ENCODE measurements around the gene AUTS2.
"Not testable (repeated sequence)": the region's sequence is repeated elsewhere in the genome, so short reads cannot be mapped to it uniquely, and the experiment has no call there.

AUTS2 gene

DNA sequence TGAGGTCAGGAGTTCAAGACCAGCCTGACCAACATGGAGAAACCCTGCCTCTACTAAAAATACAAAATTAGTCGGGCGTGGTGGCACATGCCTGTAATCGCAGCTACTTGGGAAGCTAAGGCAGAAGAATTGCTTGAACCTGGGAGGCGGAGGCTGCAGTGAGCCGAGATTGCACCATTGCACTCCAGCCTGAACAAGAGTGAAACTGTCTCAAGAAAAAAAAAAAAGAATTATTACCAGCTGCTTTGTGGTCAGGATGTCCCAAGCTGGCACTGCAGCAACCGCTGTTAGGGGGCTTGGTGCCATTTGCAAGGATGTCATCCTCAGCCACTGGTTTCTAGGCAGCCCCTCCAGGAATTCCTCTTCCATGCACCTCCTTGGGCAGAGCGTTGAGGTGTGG, 996.6 kb downstream of the AUTS2 start:
- H3K4me1 Mint-ChIP-seq: peaks cover 17% of the 10 kb centered on the region
- not testable (repeated sequence) for H3K27ac Mint-ChIP-seq (ENCODE audit: low read depth); H3K9me3 Mint-ChIP-seq; ATAC-seq (replicated peaks; ENCODE audit: extremely low read depth, poor library complexity, severe bottlenecking); H3K36me3 Mint-ChIP-seq (ENCODE audit: insufficient read depth); DNase-seq (ENCODE audit: low spot score in 2 of 2)
- H3K27me3 Mint-ChIP-seq: peaks cover 34% of the 10 kb centered on the region
- peak overlapping the region; percentile 59 for H3K4me3 Mint-ChIP-seq

DNA sequence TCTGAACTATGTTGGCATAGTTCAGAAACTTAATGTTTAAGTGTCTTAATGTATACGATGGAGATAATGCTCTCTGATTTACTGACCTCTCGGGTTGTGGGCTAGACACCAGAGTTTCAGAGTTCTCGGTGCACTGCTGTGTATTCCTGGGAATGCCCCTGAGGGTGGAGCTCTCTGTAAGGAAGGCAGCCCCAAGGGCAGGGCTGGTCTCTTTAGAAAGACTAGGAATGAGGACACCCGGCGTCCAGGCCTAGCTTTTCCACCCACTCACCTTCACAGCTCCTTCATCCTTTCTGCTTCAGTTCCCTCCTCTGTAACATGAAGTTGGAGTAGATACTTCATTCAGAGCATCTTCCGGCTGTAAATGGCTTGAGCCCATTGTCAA, 997.1 kb downstream of the AUTS2 start:
- no peak for ATAC-seq (replicated peaks; ENCODE audit: extremely low read depth, poor library complexity, severe bottlenecking)
- Mint-ChIP-seq H3K27me3 (peaks cover 36% of the 10 kb centered on the region), H3K36me3 (ENCODE audit: insufficient read depth) (peaks cover 1% of the 10 kb centered on the region), H3K4me1 (peaks cover 17% of the 10 kb centered on the region), H3K4me3 (peak overlapping the region; percentile 59), H3K9me3 (no peaks in the 10 kb centered on the region), H3K27ac (ENCODE audit: low read depth) (no peak overlapping the region)
- no peak for DNase-seq (ENCODE audit: low spot score in 2 of 2)

DNA sequence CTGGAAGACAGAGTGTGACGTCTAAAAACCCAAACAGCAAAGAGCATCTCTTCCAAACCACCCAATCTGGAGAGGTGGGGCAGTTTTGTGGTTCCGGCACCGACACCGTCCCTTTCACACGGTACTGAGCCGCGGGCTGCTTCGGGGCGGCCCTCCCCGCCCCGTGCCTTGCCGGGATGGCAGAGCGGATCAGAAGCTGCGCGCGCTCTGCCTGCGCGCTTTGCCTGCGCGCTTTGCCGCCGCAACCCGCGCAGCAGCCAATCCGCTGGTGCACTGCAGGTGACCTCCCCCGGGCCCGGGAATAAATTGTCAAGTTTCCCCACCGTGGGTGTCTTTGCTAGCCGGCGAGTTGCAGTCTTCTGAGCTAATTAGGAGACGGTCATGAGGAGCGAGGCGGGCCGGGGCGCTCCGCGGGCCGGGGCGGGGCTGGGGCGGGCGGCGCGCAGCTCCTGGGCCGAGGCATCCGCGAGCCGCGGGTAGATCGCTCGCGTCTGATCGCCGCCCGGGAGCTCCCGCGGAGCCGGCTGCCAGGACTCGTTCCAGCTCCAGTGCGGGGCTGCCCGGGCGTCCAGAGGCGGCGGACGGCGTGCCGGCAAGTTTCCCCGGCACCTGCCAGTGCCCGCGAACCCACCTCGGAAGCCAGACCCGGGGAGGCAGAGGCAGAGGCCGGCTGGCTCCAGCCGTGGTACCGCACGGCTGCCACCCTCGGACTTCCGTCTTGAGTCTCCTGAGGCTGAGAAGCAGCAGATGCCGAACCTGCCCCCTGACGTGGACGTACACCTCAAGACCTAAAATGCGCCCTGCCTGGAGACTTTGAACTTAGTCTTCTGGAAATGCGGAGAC, 997.7 kb downstream of the AUTS2 start:
- H3K27me3 Mint-ChIP-seq: peaks cover 42% of the 10 kb centered on the region
- ATAC-seq (replicated peaks; ENCODE audit: extremely low read depth, poor library complexity, severe bottlenecking) (peak; percentile 70), DNase-seq (ENCODE audit: low spot score in 2 of 2) (peak; percentile 15)
- no peak overlapping the region for H3K27ac Mint-ChIP-seq (ENCODE audit: low read depth)
- peaks cover 1% of the 10 kb centered on the region for H3K36me3 Mint-ChIP-seq (ENCODE audit: insufficient read depth)
- peaks cover 17% of the 10 kb centered on the region for H3K4me1 Mint-ChIP-seq
- no peaks in the 10 kb centered on the region for H3K9me3 Mint-ChIP-seq
- H3K4me3 Mint-ChIP-seq: peak overlapping the region; percentile 59

DNA sequence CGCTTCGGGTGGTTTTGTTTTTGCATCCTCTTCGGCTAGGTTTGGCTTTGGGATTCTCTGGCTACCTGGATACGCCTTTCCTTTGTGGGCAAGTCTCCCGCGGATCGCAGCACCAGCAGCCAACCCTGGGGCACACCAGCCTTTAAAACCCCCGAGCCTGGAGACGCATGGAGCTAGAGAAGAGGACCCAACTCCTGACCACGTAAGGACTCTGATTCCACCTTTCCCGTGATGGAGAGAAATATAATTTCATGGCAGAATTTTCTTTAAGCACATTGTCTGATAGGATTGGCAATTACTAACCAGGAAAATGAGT, 998.3 kb downstream of the AUTS2 start:
- Mint-ChIP-seq H3K9me3 (no peaks in the 10 kb centered on the region), H3K36me3 (ENCODE audit: insufficient read depth) (peaks cover 1% of the 10 kb centered on the region), H3K4me1 (peaks cover 17% of the 10 kb centered on the region), H3K4me3 (peak overlapping the region; percentile 59), H3K27me3 (peaks cover 47% of the 10 kb centered on the region), H3K27ac (ENCODE audit: low read depth) (no peak overlapping the region)
- ATAC-seq (replicated peaks; ENCODE audit: extremely low read depth, poor library complexity, severe bottlenecking): no peak
- no peak for DNase-seq (ENCODE audit: low spot score in 2 of 2)

DNA sequence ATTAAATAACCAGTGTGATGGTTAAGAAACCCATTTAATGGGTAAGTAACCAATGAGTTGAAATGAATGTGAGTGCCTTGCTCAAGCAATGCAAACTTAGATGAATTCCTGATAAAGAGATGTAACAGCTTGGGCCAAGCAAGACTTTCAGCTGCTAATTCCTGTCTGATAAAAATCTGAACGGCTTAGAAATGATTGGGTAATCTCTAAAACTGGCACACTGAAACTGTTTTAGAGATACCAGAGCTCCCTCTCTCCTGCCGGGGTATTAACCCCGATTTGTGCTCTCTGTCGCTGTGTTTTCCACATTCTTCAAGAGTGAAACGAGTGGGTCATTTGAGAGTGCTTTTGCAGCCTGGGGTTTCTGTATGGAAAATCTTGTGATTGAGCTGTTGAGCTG, 998.8 kb downstream of the AUTS2 start:
- ATAC-seq (replicated peaks; ENCODE audit: extremely low read depth, poor library complexity, severe bottlenecking): no peak
- Mint-ChIP-seq H3K4me1 (peaks cover 17% of the 10 kb centered on the region), H3K27ac (ENCODE audit: low read depth) (no peak overlapping the region), H3K4me3 (peak overlapping the region; percentile 59), H3K9me3 (no peaks in the 10 kb centered on the region), H3K27me3 (peaks cover 47% of the 10 kb centered on the region), H3K36me3 (ENCODE audit: insufficient read depth) (peaks cover 1% of the 10 kb centered on the region)
- DNase-seq (ENCODE audit: low spot score in 2 of 2): no peak

DNA sequence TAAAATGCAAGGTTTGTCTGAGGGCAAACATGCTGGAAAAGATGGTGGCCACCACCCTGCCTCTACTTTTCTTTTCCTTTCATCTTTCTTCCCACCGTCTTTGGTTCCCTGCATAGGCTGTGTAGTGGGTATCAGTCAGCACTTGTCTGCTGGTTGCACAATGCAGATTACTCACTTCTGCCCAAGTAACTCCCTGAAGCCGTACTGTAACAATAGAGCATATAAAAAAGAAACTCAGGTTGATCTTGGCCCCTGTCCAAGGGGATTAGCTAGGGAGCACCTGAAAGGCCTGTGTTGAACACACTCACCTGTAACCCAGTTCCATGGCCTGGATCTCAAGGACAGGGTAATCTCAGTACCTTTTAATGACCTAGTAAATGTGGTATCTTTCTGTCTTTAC, 1000.7 kb downstream of the AUTS2 start:
- Mint-ChIP-seq H3K4me1 (peaks cover 17% of the 10 kb centered on the region), H3K27ac (ENCODE audit: low read depth) (no peak overlapping the region), H3K27me3 (peaks cover 47% of the 10 kb centered on the region), H3K36me3 (ENCODE audit: insufficient read depth) (peaks cover 1% of the 10 kb centered on the region), H3K4me3 (no peak overlapping the region), H3K9me3 (no peaks in the 10 kb centered on the region)
- ATAC-seq (replicated peaks; ENCODE audit: extremely low read depth, poor library complexity, severe bottlenecking) (no peak), DNase-seq (ENCODE audit: low spot score in 2 of 2) (no peak)

DNA sequence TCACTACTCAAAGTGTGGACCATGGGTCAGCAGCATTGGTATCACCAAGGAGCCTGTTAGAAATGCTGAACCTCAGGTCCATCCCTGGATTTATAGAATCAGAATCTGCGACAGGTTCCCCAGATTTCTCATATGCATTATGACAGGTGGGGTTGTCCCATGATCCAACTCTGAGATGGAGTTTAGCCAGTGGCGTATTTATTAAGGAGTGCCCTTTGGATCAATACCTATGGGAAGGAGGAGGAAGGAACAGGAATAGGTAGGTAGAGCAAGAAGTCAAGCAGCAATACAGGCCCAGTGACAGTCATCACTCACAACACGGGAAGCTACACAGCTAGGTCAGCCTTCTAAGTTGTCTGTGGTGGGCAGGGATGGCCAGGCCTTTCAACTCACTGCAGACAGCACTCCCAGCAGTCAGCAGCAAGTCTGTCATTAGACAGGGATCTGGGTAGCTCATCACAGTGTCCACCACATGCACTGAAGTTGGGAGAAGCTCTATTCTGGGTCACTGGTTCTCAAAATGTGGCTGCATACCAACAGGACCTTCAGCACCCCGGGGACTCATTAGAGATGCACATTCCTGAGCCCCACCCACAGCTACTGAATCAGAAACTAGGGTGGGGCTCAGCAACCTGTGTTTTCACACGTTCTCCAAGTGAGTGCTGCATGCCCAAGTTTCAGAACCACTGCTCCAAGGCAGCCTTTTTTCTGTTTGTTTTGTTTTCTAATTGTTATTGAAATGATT, 1001.3 kb downstream of the AUTS2 start:
- H3K27ac Mint-ChIP-seq (ENCODE audit: low read depth): no peak overlapping the region
- no peak for ATAC-seq (replicated peaks; ENCODE audit: extremely low read depth, poor library complexity, severe bottlenecking)
- no peaks in the 10 kb centered on the region for H3K9me3 Mint-ChIP-seq
- H3K27me3 Mint-ChIP-seq: peaks cover 47% of the 10 kb centered on the region
- H3K4me1 Mint-ChIP-seq: peaks cover 17% of the 10 kb centered on the region
- no peaks in the 10 kb centered on the region for H3K36me3 Mint-ChIP-seq (ENCODE audit: insufficient read depth)
- no peak overlapping the region for H3K4me3 Mint-ChIP-seq
- DNase-seq (ENCODE audit: low spot score in 2 of 2): no peak

DNA sequence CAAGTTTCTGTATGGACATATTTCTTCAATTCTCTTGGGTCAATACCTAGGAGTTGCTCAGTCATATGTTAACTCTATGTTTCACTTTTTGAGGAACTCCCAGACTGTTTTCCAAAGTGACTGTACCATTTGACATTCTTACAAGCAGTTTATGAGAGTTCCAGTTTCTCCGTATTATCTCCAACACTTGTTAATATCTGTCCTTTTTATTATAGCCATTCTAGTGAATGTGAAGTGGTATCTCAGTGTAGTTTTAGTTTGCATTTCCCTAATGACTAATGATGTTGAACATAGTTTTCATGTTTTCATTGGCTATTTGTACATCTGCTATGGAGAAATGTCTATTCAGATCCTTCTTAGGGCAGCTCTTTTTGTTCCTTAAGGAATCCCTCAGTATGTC, 1002.7 kb downstream of the AUTS2 start:
- ATAC-seq (replicated peaks; ENCODE audit: extremely low read depth, poor library complexity, severe bottlenecking) (no peak), DNase-seq (ENCODE audit: low spot score in 2 of 2) (no peak)
- Mint-ChIP-seq H3K27me3 (peaks cover 47% of the 10 kb centered on the region), H3K4me3 (no peak overlapping the region), H3K27ac (ENCODE audit: low read depth) (no peak overlapping the region), H3K36me3 (ENCODE audit: insufficient read depth) (no peaks in the 10 kb centered on the region), H3K9me3 (no peaks in the 10 kb centered on the region), H3K4me1 (peaks cover 10% of the 10 kb centered on the region)

DNA sequence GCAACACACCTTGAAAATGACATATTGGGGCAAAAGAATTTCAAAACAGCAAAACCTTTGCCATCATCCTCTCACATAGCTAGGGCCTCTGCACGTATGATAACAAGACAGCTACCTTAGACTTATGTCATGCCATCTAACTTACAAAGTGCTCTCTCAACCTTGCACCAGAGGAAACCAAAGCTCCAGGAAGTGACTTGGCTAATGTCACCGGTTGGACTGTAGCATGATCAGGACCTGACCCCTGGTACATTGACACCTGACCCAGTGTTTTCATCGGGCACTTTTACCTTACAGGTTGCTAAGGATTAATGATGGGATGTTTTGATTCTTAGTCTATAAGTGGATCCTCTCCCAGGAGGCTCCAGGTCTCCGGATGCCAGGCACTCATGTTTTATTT, 1003.8 kb downstream of the AUTS2 start:
- Mint-ChIP-seq H3K9me3 (no peaks in the 10 kb centered on the region), H3K4me3 (no peak overlapping the region), H3K27ac (ENCODE audit: low read depth) (no peak overlapping the region), H3K27me3 (peaks cover 40% of the 10 kb centered on the region), H3K36me3 (ENCODE audit: insufficient read depth) (no peaks in the 10 kb centered on the region), H3K4me1 (peaks cover 9% of the 10 kb centered on the region)
- DNase-seq (ENCODE audit: low spot score in 2 of 2) (no peak), ATAC-seq (replicated peaks; ENCODE audit: extremely low read depth, poor library complexity, severe bottlenecking) (no peak)

DNA sequence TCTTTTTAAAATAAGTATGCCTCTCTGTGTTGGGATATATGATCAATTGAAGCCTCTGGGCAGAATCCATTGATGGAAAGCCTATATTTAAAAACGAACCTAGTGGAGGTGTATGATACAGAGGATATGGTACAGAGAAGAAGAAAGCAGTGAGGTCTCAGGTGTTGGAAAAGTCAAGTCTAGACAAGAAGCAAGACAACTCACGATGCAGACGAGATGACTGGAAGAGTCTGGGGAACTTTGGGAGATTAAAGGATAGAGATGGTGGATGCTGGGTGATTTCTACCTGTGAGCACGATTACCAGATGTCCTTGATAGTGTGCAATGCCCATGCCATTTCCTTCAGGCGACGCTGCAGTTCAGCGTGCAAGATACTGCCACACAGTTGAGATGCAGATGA, 1009.0 kb downstream of the AUTS2 start:
- Mint-ChIP-seq H3K4me3 (no peak overlapping the region), H3K36me3 (ENCODE audit: insufficient read depth) (peaks cover 2% of the 10 kb centered on the region), H3K27ac (ENCODE audit: low read depth) (no peak overlapping the region), H3K27me3 (no peaks in the 10 kb centered on the region), H3K9me3 (no peaks in the 10 kb centered on the region), H3K4me1 (no peaks in the 10 kb centered on the region)
- DNase-seq (ENCODE audit: low spot score in 2 of 2) (no peak), ATAC-seq (replicated peaks; ENCODE audit: extremely low read depth, poor library complexity, severe bottlenecking) (no peak)

DNA sequence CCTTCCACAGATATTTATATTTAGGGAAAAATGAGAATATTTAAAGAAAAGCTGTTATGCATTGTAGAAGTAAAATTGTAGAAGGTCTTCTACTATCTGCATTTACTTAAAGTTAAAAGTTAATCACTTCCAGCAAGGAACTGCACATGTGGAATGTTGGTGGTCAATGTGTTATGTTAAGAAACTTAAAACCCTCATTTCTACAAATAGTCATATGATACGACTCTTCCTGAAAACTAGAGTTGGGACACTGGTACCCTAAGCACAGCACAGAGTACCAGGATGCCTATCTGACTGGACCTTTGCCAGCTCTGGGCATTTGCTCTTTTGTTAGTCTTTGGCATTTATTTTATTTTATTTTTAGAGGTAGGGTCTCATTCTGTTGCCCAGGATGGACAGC, 1009.5 kb downstream of the AUTS2 start:
- Mint-ChIP-seq H3K27ac (ENCODE audit: low read depth) (no peak overlapping the region), H3K4me3 (no peak overlapping the region), H3K27me3 (no peaks in the 10 kb centered on the region), H3K9me3 (no peaks in the 10 kb centered on the region), H3K4me1 (no peaks in the 10 kb centered on the region), H3K36me3 (ENCODE audit: insufficient read depth) (peaks cover 2% of the 10 kb centered on the region)
- ATAC-seq (replicated peaks; ENCODE audit: extremely low read depth, poor library complexity, severe bottlenecking) (no peak), DNase-seq (ENCODE audit: low spot score in 2 of 2) (no peak)

DNA sequence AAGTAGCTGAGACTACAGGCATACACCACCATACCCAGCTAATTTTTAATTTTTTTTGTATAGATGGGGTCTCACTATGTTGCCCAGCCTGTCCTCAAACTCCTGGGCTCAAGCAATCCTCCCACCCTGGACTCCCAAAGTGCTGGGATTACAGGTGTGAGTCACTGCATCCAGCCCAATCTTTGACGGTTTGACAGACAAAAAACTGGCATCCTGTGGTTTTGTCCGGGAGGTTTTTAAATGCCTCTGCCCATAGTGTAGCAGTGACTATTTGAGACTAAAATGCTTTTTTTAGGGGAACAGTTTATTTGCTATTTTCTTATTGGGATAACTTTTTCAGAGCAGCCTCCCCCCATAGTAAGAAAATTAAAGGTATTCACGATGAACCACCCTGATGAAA, 1010.0 kb downstream of the AUTS2 start:
- Mint-ChIP-seq H3K4me3 (no peak overlapping the region), H3K9me3 (no peaks in the 10 kb centered on the region), H3K36me3 (ENCODE audit: insufficient read depth) (peaks cover 2% of the 10 kb centered on the region), H3K27me3 (no peaks in the 10 kb centered on the region), H3K27ac (ENCODE audit: low read depth) (no peak overlapping the region), H3K4me1 (peaks cover 2% of the 10 kb centered on the region)
- DNase-seq (ENCODE audit: low spot score in 2 of 2) (no peak), ATAC-seq (replicated peaks; ENCODE audit: extremely low read depth, poor library complexity, severe bottlenecking) (no peak)

DNA sequence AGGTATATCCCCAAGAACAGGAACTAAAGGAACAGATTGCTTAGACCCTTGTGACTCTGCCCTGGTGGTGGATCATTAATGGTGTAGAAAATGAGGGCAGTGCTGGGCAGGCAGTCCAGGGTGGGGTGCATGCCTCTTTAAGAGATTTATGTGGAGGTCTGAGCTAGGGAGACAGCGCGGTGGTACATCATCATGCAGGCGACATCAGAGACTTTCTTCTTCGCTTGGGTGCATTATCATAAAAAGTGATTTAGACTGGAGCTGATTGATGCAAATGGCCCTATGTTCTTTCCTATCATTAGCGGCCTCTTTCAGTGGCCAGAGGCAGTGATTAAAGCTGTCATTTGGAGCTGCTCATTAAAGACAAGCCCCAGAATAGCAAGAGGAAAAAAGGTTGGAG, 1014.5 kb downstream of the AUTS2 start:
- Mint-ChIP-seq H3K4me3 (no peak overlapping the region), H3K9me3 (no peaks in the 10 kb centered on the region), H3K4me1 (peaks cover 5% of the 10 kb centered on the region), H3K27ac (ENCODE audit: low read depth) (no peak overlapping the region), H3K27me3 (no peaks in the 10 kb centered on the region), H3K36me3 (ENCODE audit: insufficient read depth) (peaks cover 2% of the 10 kb centered on the region)
- ATAC-seq (replicated peaks; ENCODE audit: extremely low read depth, poor library complexity, severe bottlenecking) (no peak), DNase-seq (ENCODE audit: low spot score in 2 of 2) (no peak)
